Measurements from ENCODE around the gene LMF1. TPM values are rescaled to one million over a fixed set of nuclear protein-coding genes. Genes with fewer than 3 reads are reported as not detected.

Gene LMF1
- total RNA-seq, 3 donors from 2014 or later, result 14.1 to 26.4 (median 21.4) TPM

DNA sequence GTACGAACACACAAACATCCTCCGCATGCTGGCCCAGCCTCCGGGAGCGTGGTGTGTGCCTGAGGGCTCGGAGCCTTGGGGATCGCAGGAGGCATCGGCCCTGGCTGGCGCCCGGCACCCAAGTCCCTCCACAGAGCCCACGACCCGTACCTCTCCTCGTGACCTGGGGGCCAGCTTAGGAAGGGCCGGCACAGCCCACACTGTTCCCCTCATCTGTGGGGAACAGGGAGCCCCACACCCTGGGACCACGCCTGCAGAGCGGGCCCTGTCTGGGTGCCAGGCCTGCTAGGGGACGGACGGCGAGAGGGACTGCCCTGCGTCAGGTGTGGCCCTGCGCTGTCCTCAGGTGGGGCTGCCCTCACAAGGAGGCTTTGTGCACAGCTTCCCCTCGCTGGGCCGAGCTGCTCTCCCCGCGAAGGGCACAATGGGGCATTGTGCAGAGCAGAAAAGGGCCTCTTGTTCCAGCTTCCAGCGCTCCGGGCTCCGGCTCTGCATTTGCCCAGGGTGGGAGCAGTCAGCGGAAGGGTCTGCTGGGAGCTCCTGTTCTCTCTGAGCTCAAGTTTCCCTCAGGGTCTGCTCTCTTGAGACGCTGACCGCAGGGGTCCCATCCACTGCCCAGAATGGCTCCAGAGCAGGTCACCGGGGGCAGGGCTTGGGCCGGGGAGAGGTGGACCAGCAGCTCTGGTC, 1.7 kb upstream of the LMF1 start:
- Histone ChIP-seq H3K4me1 (peaks cover 5 to 16% of the 10 kb centered on the region in 2 donors), H3K9me3 (no peaks in the 10 kb centered on the region), H3K4me3 (peak overlapping the region in 2 of 3 donors; percentile 20 to 32), H3K27me3 (no peaks in the 10 kb centered on the region), H3K36me3 (no peaks in the 10 kb centered on the region), H3K27ac (peak overlapping the region; percentile 84 to 87)
- TF ChIP-seq POLR2A (IDR thresholded peaks at IDR 0.05) (no peak), POLR2AphosphoS5 (IDR thresholded peaks at IDR 0.05) (no peak)
- TF ChIP-seq, protein P1, sequence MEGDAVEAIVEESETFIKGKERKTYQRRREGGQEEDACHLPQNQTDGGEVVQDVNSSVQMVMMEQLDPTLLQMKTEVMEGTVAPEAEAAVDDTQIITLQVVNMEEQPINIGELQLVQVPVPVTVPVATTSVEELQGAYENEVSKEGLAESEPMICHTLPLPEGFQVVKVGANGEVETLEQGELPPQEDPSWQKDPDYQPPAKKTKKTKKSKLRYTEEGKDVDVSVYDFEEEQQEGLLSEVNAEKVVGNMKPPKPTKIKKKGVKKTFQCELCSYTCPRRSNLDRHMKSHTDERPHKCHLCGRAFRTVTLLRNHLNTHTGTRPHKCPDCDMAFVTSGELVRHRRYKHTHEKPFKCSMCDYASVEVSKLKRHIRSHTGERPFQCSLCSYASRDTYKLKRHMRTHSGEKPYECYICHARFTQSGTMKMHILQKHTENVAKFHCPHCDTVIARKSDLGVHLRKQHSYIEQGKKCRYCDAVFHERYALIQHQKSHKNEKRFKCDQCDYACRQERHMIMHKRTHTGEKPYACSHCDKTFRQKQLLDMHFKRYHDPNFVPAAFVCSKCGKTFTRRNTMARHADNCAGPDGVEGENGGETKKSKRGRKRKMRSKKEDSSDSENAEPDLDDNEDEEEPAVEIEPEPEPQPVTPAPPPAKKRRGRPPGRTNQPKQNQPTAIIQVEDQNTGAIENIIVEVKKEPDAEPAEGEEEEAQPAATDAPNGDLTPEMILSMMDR (IDR thresholded peaks at IDR 0.05), result no peak
- DNase-seq (ENCODE audit: low spot score in 2 of 2), result peak in 1 of 2 donors; percentile 81
- intact Hi-C loops (cut with DNase I; ENCODE audit: low total_unique reads), result no loop called here

DNA sequence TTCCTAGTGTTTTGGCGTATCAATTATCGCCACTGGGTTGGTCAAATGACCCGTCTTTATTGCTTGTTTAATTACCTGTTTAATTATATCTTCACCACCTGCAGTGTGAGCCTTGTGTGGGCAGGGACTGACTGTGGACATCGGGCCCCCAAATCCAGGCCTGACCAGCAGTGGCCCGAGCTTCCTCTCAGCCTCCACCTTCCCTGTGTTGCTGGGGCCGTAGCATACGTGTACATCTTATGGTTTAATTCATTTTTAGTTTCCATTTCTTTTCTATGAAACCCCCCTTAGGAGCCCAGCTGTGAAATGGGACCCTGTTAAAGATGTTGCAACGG, 1.2 kb upstream of the LMF1 start:
- peak overlapping the region; percentile 84 to 87 for H3K27ac ChIP-seq
- H3K36me3 ChIP-seq, result no peaks in the 10 kb centered on the region
- peak overlapping the region in 2 of 3 donors; percentile 20 to 32 for H3K4me3 ChIP-seq
- no peaks in the 10 kb centered on the region for H3K27me3 ChIP-seq
- peaks cover 5 to 16% of the 10 kb centered on the region in 2 donors for H3K4me1 ChIP-seq
- H3K9me3 ChIP-seq, result no peaks in the 10 kb centered on the region
- no peak for DNase-seq (ENCODE audit: low spot score in 2 of 2)
- intact Hi-C loops (cut with DNase I; ENCODE audit: low total_unique reads), result no loop called here
- TF ChIP-seq POLR2AphosphoS5 (IDR thresholded peaks at IDR 0.05), result no peak
- TF ChIP-seq, protein P1 (IDR thresholded peaks at IDR 0.05), result no peak

DNA sequence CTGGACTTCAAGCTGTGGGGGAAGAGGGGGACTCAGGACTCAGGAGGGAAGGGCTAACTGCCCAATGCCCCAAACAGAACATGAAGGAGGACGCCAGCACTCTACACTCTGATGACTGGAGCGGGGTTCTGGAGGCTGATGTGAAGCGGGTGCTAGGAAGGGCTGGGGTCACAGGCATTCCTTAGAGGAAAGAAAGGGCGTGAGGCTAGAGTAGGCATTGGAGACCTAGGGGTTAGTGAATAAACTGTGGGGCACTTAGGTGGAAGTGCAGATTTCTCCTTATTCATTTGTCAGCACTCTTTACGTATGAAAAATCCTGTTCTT, 760 bp upstream of the LMF1 start:
- Histone ChIP-seq H3K27me3 (no peaks in the 10 kb centered on the region), H3K4me1 (peaks cover 5 to 16% of the 10 kb centered on the region in 2 donors), H3K9me3 (no peaks in the 10 kb centered on the region), H3K36me3 (no peaks in the 10 kb centered on the region), H3K27ac (peak overlapping the region; percentile 74 to 87), H3K4me3 (peak overlapping the region in 2 of 3 donors; percentile 72 to 83)
- no peak for TF ChIP-seq POLR2AphosphoS5 (IDR thresholded peaks at IDR 0.05)
- TF ChIP-seq POLR2A (IDR thresholded peaks at IDR 0.05), result no peak
- TF ChIP-seq, protein P1 (IDR thresholded peaks at IDR 0.05), result no peak
- intact Hi-C loops (cut with DNase I; ENCODE audit: low total_unique reads), result no loop called here
- no peak for DNase-seq (ENCODE audit: low spot score in 2 of 2)

DNA sequence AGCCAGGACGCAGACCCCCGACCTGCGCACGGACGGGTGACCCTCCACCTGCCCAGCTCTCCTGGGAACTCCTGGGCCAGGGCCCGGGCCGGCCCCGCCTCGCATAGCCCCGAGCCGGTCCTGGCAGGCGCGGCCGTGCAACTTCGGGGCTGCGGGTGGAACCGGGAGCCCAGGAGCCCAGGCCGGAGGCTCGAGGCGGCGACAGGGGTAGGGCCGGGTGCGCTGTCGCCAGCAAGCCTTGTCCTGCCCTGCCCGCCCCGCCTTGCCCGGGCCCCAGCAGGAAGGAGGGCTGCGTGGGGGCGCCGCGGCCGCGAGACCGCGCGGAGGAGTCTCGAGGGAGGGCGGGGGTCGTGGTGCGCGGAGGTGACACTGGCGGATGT, 408 bp downstream of the LMF1 start:
- TF ChIP-seq POLR2AphosphoS5 (IDR thresholded peaks at IDR 0.05), result peak in 1 of 3 donors; percentile 32
- TF ChIP-seq, protein P1 (IDR thresholded peaks at IDR 0.05), result no peak
- TF ChIP-seq POLR2A (IDR thresholded peaks at IDR 0.05), result no peak
- H3K9me3 ChIP-seq, result no peaks in the 10 kb centered on the region
- H3K27me3 ChIP-seq, result no peaks in the 10 kb centered on the region
- peak overlapping the region; percentile 80 to 87 for H3K27ac ChIP-seq
- H3K4me1 ChIP-seq, result peaks cover 5 to 8% of the 10 kb centered on the region in 2 donors
- intact Hi-C loops (cut with DNase I; ENCODE audit: low total_unique reads), result no loop called here
- H3K36me3 ChIP-seq, result no peaks in the 10 kb centered on the region
- DNase-seq (ENCODE audit: low spot score in 2 of 2), result no peak
- peak overlapping the region; percentile 72 to 83 (median 82) for H3K4me3 ChIP-seq

DNA sequence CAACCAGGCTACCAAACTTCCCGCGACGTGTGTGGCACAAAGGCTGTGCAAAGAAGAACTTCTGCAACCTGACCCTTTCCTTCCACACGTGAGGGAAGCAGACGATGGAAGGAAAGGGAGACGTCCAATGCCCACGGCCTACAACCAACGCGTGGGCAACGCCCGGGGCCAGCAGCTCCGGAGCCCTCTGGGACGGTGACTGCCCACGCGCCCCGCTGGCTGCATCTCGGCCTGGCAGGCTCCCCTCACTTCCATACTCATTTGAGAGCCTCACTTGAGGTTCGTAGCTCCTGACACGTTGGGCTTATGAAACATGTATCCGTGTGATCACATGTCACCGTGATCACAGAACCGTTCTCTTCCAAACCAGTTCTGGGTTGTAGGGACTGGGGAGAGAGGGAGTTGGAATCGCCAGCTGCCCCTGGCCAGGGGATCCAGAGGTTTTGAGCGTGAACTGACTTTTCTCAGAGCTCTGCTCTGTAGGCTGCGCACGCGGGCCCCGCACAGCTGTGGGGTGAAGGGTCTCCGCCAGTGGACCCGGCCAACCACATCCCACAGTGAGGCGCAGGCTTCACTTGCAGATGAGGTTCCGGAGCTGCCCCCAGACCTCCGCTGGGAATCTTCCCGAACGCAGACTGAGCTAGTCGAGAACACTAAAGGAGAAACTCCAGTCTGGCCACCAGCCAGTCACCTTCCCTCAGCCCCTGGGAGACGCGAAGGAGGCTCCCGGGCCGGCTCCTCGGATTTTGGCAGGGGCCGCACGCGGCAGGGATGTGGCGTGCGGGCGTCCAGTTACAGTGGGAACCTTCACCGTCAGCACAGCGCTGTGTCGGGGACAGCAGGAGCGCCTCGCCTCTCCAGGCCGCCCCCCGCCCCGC, 1.0 kb downstream of the LMF1 start:
- H3K4me3 ChIP-seq, result peak overlapping the region; percentile 72 to 83 (median 82)
- intact Hi-C loops (cut with DNase I; ENCODE audit: low total_unique reads), result no loop called here
- DNase-seq (ENCODE audit: low spot score in 2 of 2), result no peak
- H3K27ac ChIP-seq, result peak overlapping the region; percentile 80 to 87
- TF ChIP-seq, protein P1 (IDR thresholded peaks at IDR 0.05), result no peak
- TF ChIP-seq POLR2A (IDR thresholded peaks at IDR 0.05) (no peak), POLR2AphosphoS5 (IDR thresholded peaks at IDR 0.05) (no peak)
- no peaks in the 10 kb centered on the region for H3K36me3 ChIP-seq
- no peaks in the 10 kb centered on the region for H3K9me3 ChIP-seq
- H3K27me3 ChIP-seq, result no peaks in the 10 kb centered on the region
- H3K4me1 ChIP-seq, result peaks cover 5 to 8% of the 10 kb centered on the region in 2 donors
